Amniotic epithelial cell (primary cell): ENCODE results near the gene ITPKB.
A peak's percentile ranks its signal among the peaks of the same experiment; 100 is the strongest.
"Not testable (repeated sequence)": the region's sequence is repeated elsewhere in the genome, so short reads cannot be mapped to it uniquely, and the experiment has no call there.

Experiments used
- DNase-seq: peaks from one replicate; pipeline ENCODE4 v3.0.0-alpha.2; 2010; ENCODE audit warnings: low read depth

The ITPKB gene

DNA sequence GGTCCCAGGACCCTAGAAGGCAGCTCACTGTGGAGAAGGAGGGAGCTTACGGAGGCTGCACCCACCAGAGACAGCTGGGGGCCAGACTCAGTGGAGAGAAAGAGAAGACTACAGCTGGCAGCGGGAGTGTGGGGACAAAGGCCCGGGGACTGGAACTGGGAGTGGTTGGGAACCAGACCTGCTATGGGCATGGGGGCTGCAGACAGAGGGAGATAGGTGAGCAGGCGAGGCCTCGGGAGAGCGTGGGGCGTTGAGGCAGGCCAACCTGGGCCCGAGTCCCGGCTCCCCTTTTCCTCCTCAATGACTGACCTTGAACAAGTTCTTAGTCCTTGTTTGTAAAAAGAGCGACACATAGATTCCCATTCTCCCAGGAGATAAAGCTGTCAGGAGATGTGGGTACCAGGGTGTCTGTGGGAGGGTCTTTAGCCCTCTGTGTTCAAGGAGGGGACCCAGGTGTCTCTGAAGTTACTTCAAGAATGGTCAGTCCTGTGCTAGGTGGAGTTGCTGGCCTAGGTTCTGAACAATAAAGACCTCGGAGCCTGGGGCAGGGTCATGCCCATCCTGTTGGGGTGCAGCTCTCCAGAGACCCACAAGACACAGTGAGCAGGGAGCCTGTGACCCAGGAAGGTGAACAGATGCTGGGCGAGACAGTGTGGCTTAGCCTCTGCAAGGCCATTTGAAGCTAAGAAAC, 87.9 kb downstream of the ITPKB start:
- DNase-seq, result no peak

GRCh38 chr1:226650236-226650841, 88.7 kb downstream of the ITPKB start:
- DNase-seq, result no peak

DNA sequence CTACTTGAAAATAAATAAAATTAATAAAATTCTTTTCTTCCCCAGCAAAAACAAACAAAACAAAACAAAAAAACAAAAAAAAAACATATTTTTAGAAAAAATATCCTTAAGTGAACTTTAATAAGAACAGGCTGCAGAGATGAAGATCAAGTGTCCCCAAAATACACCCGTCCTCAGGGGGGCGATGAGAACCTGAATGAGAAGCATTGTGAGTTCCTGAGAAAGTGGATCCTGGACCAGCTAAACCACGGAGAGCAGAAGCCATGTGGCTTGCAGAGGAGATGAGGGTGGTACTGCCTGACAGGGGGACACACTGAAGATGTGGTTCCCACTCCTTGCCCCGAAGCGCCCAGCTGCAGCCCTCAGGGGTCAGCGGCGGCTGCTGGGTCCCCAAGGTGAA, 89.3 kb downstream of the ITPKB start:
- DNase-seq, result no peak

DNA sequence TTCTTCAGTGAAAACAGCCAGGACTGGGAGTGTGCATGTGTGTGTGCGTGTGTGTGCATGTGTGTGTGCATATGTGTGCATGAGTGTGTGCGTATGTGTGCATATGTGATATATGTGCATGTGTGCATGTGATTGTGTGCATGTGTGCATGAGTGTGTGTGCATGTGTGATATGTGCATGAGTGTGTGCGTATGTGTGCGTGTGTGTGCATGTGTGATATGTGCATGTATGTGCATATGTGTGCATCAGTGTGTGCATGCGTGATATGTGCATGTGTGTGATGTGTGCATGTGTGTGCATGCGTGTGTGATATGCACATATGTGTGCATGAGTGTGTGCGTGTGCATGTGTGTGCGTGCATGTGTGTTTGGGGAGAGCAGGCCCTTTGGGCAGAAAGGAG, 89.8 kb downstream of the ITPKB start:
- DNase-seq, result no peak

GRCh38 chr1:226648421-226648820, 90.7 kb downstream of the ITPKB start:
- DNase-seq, result no peak

DNA sequence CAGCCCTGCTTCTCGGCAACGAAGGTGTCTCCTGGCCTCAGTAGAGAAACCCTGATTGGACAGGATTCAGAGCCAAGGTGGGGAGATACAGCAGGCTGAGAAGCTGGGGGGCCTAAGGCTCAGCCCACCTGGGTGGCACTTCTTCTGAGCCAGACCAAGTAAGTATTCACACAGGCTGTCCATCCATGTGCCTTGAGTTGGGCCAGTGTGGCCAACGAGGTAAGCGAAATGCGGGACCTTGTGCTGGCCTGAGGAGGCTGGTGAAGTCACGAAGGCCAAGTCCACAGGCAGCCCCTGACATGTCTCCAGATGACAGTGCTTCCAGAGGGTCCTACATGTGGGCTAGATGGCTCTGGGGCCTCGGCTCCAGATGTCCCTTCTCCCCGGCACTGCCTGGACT, 91.4 kb downstream of the ITPKB start:
- DNase-seq, result no peak

GRCh38 chr1:226646870-226647449, 92.1 kb downstream of the ITPKB start:
- no peak for DNase-seq

DNA sequence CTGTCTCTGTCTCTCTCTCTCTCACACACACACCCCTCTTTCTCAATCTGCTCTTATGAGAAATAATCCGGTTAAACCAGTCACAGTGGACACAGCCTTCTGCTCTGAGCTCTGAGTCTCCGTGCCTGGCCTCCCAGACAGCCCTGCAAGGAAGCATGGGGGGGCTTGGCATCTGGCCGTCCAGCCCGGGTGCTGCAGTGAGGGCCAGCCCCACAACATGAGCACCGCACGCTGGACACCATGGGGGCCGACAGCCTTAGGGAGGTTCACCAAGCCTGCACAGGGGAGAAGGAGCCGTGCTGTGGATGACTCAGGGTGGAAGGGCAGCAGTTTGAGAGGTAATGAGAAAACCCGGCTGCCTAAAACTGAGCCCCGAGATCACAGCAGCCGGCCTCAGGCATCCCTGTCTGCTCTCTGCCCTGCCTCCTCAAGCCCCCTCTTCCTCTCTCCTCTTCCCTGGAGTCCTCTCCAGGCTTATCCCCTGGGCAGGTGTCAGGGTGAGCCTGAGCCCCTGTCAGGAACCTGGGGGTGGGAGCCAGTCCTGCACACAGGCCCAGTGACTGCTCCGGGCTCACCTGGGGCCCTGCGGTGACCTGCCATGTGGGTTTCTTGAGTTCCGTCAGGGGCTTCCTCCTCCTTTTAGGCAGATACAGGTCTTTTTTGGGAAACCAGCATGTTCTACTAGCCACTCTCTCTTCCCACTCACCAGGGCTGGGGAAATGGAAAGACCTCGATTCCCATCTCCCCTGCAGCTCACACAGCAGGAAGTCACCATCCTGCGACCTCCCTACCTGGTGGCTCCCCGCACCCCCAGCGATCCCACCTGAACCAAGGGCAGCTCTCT, 92.8 kb downstream of the ITPKB start:
- peak; percentile 25 for DNase-seq

GRCh38 chr1:226645279-226645976, 93.7 kb downstream of the ITPKB start:
- no peak for DNase-seq

DNA sequence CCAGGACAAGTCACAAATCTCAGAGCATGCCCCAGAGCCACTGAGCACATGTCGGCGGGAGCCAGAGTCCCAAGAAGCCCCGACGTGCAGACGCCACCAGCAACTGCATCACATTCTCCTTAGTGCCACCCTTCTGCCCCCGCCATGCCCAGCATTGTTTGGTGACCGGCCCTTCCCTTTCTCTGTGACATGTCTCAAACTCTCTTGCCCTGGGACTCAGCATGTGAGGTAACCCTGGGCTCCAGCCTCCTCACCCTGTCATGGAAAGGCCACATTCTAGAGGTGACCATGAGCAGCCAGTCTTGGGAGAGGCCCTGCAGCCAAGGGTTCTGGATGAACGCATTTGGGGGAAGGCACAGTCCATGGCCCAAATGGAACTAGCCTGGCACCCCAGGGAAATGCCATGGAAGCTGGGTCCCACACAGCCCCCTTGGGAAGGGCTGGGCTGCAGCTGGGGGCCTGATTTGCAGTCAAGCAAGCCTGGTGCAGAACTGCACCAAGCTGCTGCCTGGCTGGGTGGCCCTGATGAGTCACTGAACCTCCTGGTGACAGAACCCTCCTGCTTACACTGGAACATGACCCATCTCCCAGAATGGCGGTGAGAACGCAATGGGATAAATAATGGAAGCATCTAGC, 94.4 kb downstream of the ITPKB start:
- DNase-seq, result no peak

DNA sequence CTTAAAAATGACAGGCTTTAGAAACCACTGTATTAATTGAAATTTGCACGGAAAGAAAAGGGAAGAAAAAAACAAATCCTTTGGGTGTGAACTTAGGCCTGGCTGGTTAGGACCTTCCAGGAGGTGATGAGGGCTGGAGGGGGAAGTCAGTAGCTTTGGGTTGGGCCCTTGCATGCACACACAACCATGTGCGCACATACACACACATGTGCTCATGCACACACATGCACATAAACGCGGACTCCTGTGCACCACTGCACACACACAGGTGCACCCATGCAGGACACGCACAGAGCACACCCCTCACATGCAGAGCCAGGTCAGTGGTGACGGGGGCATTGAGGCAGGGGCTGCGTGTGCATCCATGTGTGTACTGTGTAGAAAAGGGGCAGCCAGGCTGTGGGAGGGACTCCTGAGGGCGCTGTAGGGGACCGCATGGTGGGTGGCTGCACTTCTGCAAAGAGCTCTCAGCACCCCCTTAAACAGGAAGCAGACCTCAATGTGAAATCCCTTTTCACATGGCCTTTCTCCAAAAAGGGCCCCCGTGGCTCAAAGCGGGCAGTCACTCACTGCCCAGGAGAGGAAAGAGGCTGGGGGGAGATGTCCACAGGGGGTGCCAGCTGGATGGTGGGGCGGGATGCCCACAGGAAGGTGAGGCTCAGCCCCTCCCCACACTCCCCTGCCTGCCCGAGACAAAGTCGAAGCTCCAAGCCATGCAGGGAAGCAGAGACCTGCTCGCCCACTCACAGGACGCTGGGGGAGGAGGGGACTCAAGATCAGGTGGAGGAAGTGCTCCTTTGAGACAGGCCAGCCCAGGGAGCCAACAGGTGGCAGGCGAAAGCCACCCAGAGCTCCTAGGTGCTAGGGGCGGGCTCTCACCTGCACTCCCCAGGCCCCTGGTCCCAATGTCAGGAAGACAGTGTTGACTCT, 95.2 kb downstream of the ITPKB start:
- no peak for DNase-seq

- DNase-seq, result peak; percentile 77
Observed at GRCh38 chr1:226643177-226643576, 95.9 kb downstream of the ITPKB start.

DNA sequence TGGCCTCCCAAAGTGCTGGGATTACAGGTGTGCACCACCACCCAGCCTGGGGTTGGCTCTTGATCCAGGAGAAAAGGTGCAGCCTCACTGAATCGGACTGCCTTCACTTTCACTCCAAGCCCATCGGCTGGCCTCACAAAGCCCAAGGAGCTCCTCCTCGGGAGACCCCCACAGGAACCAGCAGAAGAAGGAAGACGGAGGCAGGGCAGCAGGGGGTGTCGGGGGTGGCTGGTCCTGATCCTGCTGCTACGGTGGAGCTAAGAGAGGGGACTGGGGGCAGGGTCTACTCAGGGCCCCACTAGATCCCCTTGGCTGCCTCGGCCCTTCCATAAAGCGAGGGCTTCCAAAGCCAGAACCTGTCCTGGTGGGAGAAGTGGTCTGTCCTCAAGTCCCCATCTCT, 96.7 kb downstream of the ITPKB start:
- no peak for DNase-seq

GRCh38 chr1:226641671-226642231, 97.3 kb downstream of the ITPKB start:
- DNase-seq, result no peak

GRCh38 chr1:226640321-226641136, 98.6 kb downstream of the ITPKB start:
- DNase-seq, result no peak

DNA sequence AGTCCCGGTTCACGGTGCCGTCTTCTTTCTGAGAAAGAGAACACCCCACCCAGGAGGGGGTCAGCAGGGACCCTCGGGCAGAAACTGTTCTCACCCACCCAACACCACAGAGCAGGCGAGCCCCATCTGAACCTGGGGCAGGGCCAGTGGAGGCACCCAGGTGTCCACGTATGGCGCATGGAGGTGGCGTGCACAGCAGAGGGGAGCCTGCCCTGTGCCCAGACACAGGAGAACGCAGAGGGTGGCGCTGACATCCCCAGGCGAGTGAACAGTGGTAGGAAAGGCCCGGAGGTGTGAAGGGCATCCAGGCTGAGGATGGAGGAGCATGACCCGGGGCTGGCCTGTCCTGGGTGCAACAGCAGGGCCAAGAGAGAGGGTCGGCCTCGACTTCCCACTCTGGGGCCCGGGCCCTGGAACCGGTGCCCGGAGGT, 99.4 kb downstream of the ITPKB start:
- no peak for DNase-seq

DNA sequence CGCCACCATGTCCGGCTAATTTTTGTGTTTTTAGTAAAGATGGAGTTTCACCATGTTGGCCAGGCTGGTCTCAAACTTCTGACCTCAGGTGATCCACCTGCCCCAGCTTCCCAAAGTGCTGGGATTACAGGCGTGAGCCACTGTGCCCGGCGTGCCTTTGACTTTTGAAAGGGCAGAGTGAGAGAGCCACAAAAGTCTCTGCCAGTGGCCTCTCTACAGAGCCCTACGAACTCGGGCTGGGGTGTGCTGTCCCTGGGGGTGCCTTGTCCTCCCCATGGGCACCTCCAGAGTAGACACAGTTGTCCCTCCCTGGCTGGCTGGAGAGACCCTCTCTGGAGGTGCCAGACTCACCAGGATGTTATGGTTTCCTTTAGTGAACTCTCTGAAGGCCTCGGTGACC, 99.9 kb downstream of the ITPKB start:
- not testable (repeated sequence) for DNase-seq

- DNase-seq, result no peak
Observed at GRCh38 chr1:226638608-226639007, 100.5 kb downstream of the ITPKB start.

DNA sequence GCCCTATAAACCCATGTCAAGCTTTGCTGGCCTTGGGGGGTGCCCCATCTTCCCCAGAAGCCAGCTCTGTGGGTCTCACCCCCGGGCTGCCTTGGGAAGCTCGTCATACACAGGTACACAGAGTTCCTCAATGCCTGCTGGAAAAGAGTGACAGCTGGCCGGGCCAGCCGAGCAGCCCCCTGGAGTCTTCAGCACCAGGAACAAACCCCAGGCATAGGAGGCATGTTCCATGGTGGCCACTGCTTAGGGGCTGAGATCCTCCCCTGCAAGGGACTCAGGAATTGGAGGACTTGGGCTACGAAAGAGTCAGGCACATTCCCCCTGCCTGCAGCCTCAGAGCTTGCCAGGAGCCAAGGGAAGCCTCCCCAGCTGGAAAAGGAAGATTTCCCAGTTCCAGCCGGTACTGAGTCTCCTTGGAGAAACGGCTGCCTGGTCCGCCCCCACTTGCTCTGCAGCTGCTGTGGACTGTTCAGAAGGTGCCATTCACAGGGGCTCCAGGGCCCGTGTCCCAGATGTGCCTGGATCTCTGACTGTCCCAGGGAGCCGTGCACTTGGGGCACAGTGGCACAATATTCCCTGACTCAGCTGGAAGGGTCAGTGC, 101.0 kb downstream of the ITPKB start:
- DNase-seq, result no peak
